HEK293T (cell line): ENCODE measurements around the gene ABHD11.

ENCODE experiments used
- CTCF ChIA-PET: fragments of 350-600 bp; formaldehyde crosslinking; extraction: SDS; loops from one replicate; lab custom pipeline; 2021; ENCODE audit warnings: antibody characterized with exemption, inconsistent platforms; lab: Yijun Ruan, JAX
- POLR2A ChIA-PET: fragments of 350-600 bp; formaldehyde crosslinking; extraction: SDS; loops from one replicate; lab custom pipeline; 2020; ENCODE audit warnings: antibody characterized with exemption, inconsistent platforms; lab: Yijun Ruan, JAX
- DNase-seq: peaks from one replicate; pipeline ENCODE4 v3.0.0; 2012; ENCODE audit warnings: mixed read lengths; ENCODE audit errors: extremely low spot score
- ARNT ChIP-seq: fragments of 450-650 bp; IDR thresholded peaks from 2 replicates; pipeline ENCODE4 v1.6.1; 2017; ENCODE audit warnings: mild to moderate bottlenecking
- BHLHE40 ChIP-seq: fragments of 450-650 bp; IDR thresholded peaks from 2 replicates; pipeline ENCODE4 v1.6.1; 2016; ENCODE audit warnings: mild to moderate bottlenecking, moderate library complexity, borderline replicate concordance
- CTBP1 ChIP-seq: fragments of 450-650 bp; IDR thresholded peaks from 2 replicates; pipeline ENCODE4 v1.6.1; 2016; ENCODE audit warnings: borderline replicate concordance
- ELF4 ChIP-seq: fragments of 450-650 bp; IDR thresholded peaks from 2 replicates; pipeline ENCODE4 v1.6.1; 2017; ENCODE audit warnings: antibody characterized with exemption
- FOXA1 ChIP-seq: fragments of 450-650 bp; IDR thresholded peaks from 2 replicates; pipeline ENCODE4 v1.6.1; 2016; ENCODE audit warnings: mild to moderate bottlenecking
- FOXK2 ChIP-seq: fragments of 450-650 bp; IDR thresholded peaks from 2 replicates; pipeline ENCODE4 v1.6.1; 2016; ENCODE audit warnings: mild to moderate bottlenecking
- FOXM1 ChIP-seq: fragments of 450-650 bp; IDR thresholded peaks from 2 replicates; pipeline ENCODE4 v1.6.1; 2017; ENCODE audit warnings: mild to moderate bottlenecking, borderline replicate concordance
- HDGF ChIP-seq: fragments of 450-650 bp; IDR thresholded peaks from 2 replicates; pipeline ENCODE4 v1.6.1; 2017; ENCODE audit warnings: antibody characterized with exemption, borderline replicate concordance
- L3MBTL2 ChIP-seq: fragments of 450-650 bp; conservative IDR thresholded peaks from 2 replicates; pipeline ENCODE4 v1.6.1; 2016; ENCODE audit warnings: mild to moderate bottlenecking
- LEF1 ChIP-seq: fragments of 450-650 bp; IDR thresholded peaks from 2 replicates; pipeline ENCODE4 v1.6.1; 2017; ENCODE audit warnings: mild to moderate bottlenecking, borderline replicate concordance
- NFRKB ChIP-seq: fragments of 450-650 bp; IDR thresholded peaks from 2 replicates; pipeline ENCODE4 v1.6.1; 2016; ENCODE audit warnings: mild to moderate bottlenecking, moderate library complexity
- PKNOX1 ChIP-seq: fragments of 450-650 bp; IDR thresholded peaks from 2 replicates; pipeline ENCODE4 v1.6.1; 2016
- SP1 ChIP-seq: fragments of 450-650 bp; IDR thresholded peaks from 2 replicates; pipeline ENCODE4 v1.6.1; 2017
- SUZ12 ChIP-seq: fragments of 450-650 bp; IDR thresholded peaks from 2 replicates; pipeline ENCODE4 v1.6.1; 2016; ENCODE audit warnings: mild to moderate bottlenecking
- TARDBP ChIP-seq: fragments of 450-650 bp; IDR thresholded peaks from 2 replicates; pipeline ENCODE4 v1.6.1; 2016
- ZNF384 ChIP-seq: fragments of 450-650 bp; IDR thresholded peaks from 2 replicates; pipeline ENCODE4 v1.6.1; 2016

The ABHD11 gene

DNA sequence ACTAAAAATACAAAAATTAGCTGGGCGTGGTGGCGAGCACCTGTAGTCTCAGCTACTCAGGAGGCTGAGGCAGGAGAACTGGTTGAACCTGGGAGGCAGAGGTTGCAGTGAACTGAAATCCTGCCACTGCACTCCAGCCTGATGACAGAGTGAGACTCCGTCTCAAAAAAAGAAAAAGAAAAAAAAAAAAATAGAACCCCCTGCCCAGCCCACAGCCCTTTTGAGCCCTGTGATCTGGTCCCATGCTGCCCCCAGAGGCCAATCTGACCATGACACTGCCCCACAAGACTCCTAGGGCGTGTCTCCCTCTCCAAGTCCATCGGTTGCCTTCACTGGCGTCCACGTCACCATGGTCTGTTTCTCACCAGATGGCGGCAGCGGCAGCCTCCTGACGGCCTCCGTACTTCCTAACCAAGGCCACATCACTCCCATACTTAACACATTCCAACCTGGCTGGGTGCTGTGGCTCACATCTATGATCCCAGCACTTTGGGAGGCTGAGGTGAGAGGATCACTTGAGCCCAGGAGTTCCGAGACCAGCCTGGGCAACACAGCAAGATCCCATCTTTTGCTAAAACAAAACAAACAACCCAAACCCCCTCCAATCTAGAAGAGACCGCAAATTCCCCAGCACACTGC, 37.1 kb downstream of the ABHD11 start:
- ChIA-PET POLR2A (interaction anchor here (0.7 to 1.6 kb wide), 3 partner anchors 10 to 37 kb away, joined by 3 to 4 read pairs (median 3); partner anchors contain the start of genes ABHD11, BUD23 and DNAJC30), CTCF (interaction anchor here (0.8 to 1.5 kb wide), 7 partner anchors 14 to 94 kb away, joined by 3 to 4 read pairs (median 3); partner anchors contain the start of gene STX1A)
- DNase-seq = peak; percentile 76

DNA sequence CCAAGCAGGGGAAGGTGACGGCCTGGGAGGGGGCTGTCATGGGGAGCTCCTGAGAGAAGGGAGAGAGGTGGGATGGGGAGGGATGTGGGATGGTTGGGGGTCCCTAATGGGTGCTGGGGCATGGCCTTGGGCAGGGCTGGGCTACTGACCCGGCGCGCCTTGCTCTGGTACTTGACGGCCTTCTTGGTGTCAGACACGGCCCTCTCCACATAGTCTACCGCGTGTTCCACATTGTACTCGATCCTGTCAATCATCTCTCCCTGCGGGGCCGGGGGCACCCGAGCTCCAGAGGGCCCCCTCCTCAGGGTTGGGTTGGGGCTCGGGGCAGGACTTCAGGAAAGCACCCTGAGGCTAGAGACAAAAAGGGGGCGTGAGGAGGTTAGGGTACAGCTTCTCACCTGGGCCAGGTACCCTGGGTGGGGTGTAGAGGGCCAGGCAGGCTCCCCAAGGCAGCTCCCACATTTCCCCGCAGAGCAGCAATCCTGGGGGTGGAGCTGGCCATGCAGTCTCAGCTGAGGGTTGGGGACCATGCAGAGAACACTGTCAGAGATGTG, 37.9 kb downstream of the ABHD11 start:
- no peak for DNase-seq
- TF ChIP-seq L3MBTL2 (no peak), FOXA1 (no peak), FOXK2 (no peak), CTBP1 (no peak), HDGF (no peak), PKNOX1 (no peak), LEF1 (no peak), BHLHE40 (no peak), ARNT (no peak), ELF4 (no peak), SP1 (no peak), SUZ12 (no peak), NFRKB (no peak)
- CTCF ChIA-PET = interaction anchor here (0.7 to 1.4 kb wide), 5 partner anchors 15 to 94 kb away, joined by 3 to 4 read pairs (median 3); no protein-coding TSS in a partner anchor
- POLR2A ChIA-PET = interaction anchor here (0.7 to 1.6 kb wide), 3 partner anchors 11 to 38 kb away, joined by 3 to 4 read pairs (median 3); partner anchors contain the start of genes ABHD11, BUD23 and DNAJC30

More for the DNA sequence above, 37.1 kb downstream of the ABHD11 start:
- TF ChIP-seq SUZ12 (no peak), ELF4 (no peak), LEF1 (no peak), TARDBP (no peak), HDGF (no peak), L3MBTL2 (no peak), CTBP1 (no peak), FOXA1 (no peak), ARNT (no peak), BHLHE40 (no peak)

DNA sequence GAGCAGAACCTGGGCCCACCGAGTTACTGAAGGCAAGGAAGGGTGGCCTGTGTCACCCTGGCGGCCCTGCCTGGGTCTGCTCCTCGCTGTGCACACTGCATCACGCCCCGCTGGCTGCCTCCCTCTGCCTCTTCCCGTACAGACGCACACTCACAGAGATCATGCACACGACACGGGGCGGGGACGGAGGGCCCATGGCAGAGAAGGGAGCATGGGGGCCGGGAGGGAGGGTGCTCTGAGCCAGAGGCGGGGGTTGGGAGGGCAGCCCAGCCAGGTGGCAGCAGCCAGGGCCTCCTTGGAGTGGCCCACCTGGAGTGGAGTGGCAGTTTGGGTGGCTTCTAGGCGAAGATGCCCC, 38.6 kb downstream of the ABHD11 start:
- POLR2A ChIA-PET = no interaction called here
- CTCF ChIA-PET = interaction anchor here (1.4 kb wide), 1 partner anchor 26 kb away, joined by 3 read pairs; no protein-coding TSS in a partner anchor

GRCh38 chr7:73699370-73700068, 39.1 kb downstream of the ABHD11 start:
- CTCF ChIA-PET = no interaction called here
- POLR2A ChIA-PET = no interaction called here
- DNase-seq = no peak
- TF ChIP-seq TARDBP = no peak
- no peak for TF ChIP-seq BHLHE40
- TF ChIP-seq HDGF = no peak
- TF ChIP-seq L3MBTL2 = no peak
- TF ChIP-seq SP1 = no peak
- TF ChIP-seq FOXK2 = no peak
- TF ChIP-seq ARNT = no peak
- TF ChIP-seq LEF1 = no peak
- no peak for TF ChIP-seq NFRKB
- TF ChIP-seq PKNOX1 = no peak
- TF ChIP-seq FOXA1 = no peak
- TF ChIP-seq SUZ12 = no peak
- no peak for TF ChIP-seq FOXM1

More for the DNA sequence above, 38.6 kb downstream of the ABHD11 start:
- no peak for DNase-seq
- no peak for TF ChIP-seq ZNF384
- no peak for TF ChIP-seq HDGF
- no peak for TF ChIP-seq FOXM1
- no peak for TF ChIP-seq NFRKB
- TF ChIP-seq BHLHE40 = no peak
- no peak for TF ChIP-seq TARDBP
- TF ChIP-seq L3MBTL2 = no peak
- no peak for TF ChIP-seq ELF4
- no peak for TF ChIP-seq PKNOX1
- TF ChIP-seq FOXK2 = no peak
- TF ChIP-seq SP1 = no peak
- no peak for TF ChIP-seq ARNT
- no peak for TF ChIP-seq CTBP1
- TF ChIP-seq SUZ12 = no peak

DNA sequence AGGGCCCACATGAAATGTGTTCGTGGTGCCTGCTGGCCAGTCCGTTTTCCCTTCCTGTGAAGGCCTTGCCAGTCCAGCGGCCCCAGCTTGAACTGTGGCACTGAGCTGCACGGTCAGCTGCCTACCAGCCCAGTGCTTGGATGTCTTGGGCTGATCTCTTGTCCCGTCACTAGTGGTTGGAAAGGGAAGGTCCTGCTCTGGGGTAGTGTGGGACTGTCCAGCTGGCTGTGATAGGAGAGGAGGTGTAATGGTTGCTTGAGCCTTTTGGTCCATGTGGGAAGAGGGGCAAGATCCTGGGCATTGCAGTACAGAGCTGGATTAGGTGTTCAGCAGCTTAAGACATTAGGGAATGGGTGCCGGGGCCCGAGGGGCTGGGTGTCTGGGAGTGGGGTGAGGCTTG, 40.2 kb downstream of the ABHD11 start:
- CTCF ChIA-PET = interaction anchor here (1.3 kb wide), 1 partner anchor 19 kb away, joined by 3 read pairs; no protein-coding TSS in a partner anchor
- no peak for DNase-seq
- POLR2A ChIA-PET = no interaction called here
- TF ChIP-seq BHLHE40 = no peak
- TF ChIP-seq ARNT = no peak
- TF ChIP-seq SP1 = no peak
- TF ChIP-seq TARDBP = no peak
- no peak for TF ChIP-seq HDGF
- no peak for TF ChIP-seq ZNF384
- TF ChIP-seq CTBP1 = no peak
- TF ChIP-seq FOXM1 = no peak
- TF ChIP-seq L3MBTL2 = no peak
- no peak for TF ChIP-seq FOXA1
- no peak for TF ChIP-seq SUZ12
- TF ChIP-seq NFRKB = no peak
- TF ChIP-seq FOXK2 = no peak
